Neural progenitor cell (in vitro differentiated cells): Measurements from ENCODE around the gene IL12A. TPM values are rescaled to one million over a fixed set of nuclear protein-coding genes. Genes with fewer than 3 reads are reported as not detected.

Experiments used
- DNase-seq: peaks from one replicate; pipeline ENCODE4 v3.0.0-alpha.2; 2016; ENCODE audit warnings: low spot score
- H2AFZ ChIP-seq: fragments of 200-600 bp; sonication (generic); replicated peaks from 2 replicates; pipeline ENCODE4 v1.6.1; 2016; ENCODE audit warnings: antibody characterized with exemption
- H3F3A ChIP-seq: fragments of 200-600 bp; sonication (generic); 2 replicates; pipeline ENCODE4 v1.6.1; 2016; ENCODE audit warnings: antibody characterized with exemption, low read depth
- H3K27ac ChIP-seq: fragments of 200-600 bp; sonication (generic); 2 replicates; pipeline ENCODE4 v1.5.1; 2016; ENCODE audit warnings: mild to moderate bottlenecking
- H3K27me3 ChIP-seq: fragments of 200-600 bp; sonication (generic); 2 replicates; pipeline ENCODE4 v1.6.1; 2016; ENCODE audit warnings: mild to moderate bottlenecking, moderate library complexity
- H3K36me3 ChIP-seq: fragments of 200-600 bp; sonication (generic); 2 replicates; pipeline ENCODE4 v1.5.1; 2016
- H3K4me1 ChIP-seq: fragments of 200-600 bp; sonication (generic); 2 replicates; pipeline ENCODE4 v1.6.1; 2016; ENCODE audit warnings: mixed run types
- H3K4me2 ChIP-seq: fragments of 200-600 bp; sonication (generic); 2 replicates; pipeline ENCODE4 v1.6.1; 2016
- H3K4me3 ChIP-seq: fragments of 200-600 bp; sonication (generic); 2 replicates; pipeline ENCODE4 v1.5.1; 2016
- H3K79me2 ChIP-seq: fragments of 200-600 bp; sonication (generic); 2 replicates; pipeline ENCODE4 v1.6.1; 2016; ENCODE audit warnings: low read depth
- H3K9ac ChIP-seq: fragments of 200-600 bp; sonication (generic); 2 replicates; pipeline ENCODE4 v1.6.1; 2016
- H3K9me3 ChIP-seq: fragments of 200-600 bp; sonication (generic); 2 replicates; pipeline ENCODE4 v1.5.1; 2016; ENCODE audit warnings: low read depth
- H4K20me1 ChIP-seq: fragments of 200-600 bp; sonication (generic); 2 replicates; pipeline ENCODE4 v1.6.1; 2016; ENCODE audit warnings: low read depth
- H3K27ac Mint-ChIP-seq: 3 replicates; pipeline ENCODE4 v1.8.0; 2021; ENCODE audit warnings: mixed read lengths
- H3K27me3 Mint-ChIP-seq: 2 replicates; pipeline ENCODE4 v1.8.0; 2022; ENCODE audit warnings: low read depth, mild to moderate bottlenecking, inconsistent platforms, moderate library complexity, mixed read lengths; ENCODE audit not compliant: insufficient read depth
- H3K36me3 Mint-ChIP-seq: 3 replicates; pipeline ENCODE4 v1.8.0; 2021; ENCODE audit warnings: mixed read lengths
- H3K4me1 Mint-ChIP-seq: 3 replicates; pipeline ENCODE4 v1.8.0; 2021; ENCODE audit warnings: mixed read lengths
- H3K4me3 Mint-ChIP-seq: 3 replicates; pipeline ENCODE4 v1.8.0; 2021; ENCODE audit warnings: mild to moderate bottlenecking, moderate library complexity, mixed read lengths
- H3K9me3 Mint-ChIP-seq: 3 replicates; pipeline ENCODE4 v1.8.0; 2020; ENCODE audit warnings: mixed read lengths
- CTCF ChIP-seq: fragments of 200-600 bp; sonication (generic); IDR thresholded peaks from 2 replicates; pipeline ENCODE4 v1.5.1; 2017; ENCODE audit warnings: antibody characterized with exemption, mild to moderate bottlenecking
- EZH2 ChIP-seq: fragments of 200-600 bp; sonication (generic); IDR thresholded peaks from 2 replicates; pipeline ENCODE4 v1.6.1; 2017; ENCODE audit warnings: antibody characterized with exemption, mild to moderate bottlenecking, moderate library complexity
- EZH2phosphoT487 ChIP-seq: fragments of 200-600 bp; sonication (generic); IDR thresholded peaks from 2 replicates; pipeline ENCODE4 v1.6.1; 2017; ENCODE audit warnings: antibody characterized with exemption
- total RNA-seq: library from RNA; depleted of rRNA; stranded (reverse); fragments of >200 nt; gene quantifications from 2 replicates; pipeline ENCODE4 v1.2.3, GENCODE V29; 2015; ENCODE audit warnings: low replicate concordance

The IL12A gene
- total RNA-seq, 1 donor from 2014 or later: 0.79 TPM

DNA sequence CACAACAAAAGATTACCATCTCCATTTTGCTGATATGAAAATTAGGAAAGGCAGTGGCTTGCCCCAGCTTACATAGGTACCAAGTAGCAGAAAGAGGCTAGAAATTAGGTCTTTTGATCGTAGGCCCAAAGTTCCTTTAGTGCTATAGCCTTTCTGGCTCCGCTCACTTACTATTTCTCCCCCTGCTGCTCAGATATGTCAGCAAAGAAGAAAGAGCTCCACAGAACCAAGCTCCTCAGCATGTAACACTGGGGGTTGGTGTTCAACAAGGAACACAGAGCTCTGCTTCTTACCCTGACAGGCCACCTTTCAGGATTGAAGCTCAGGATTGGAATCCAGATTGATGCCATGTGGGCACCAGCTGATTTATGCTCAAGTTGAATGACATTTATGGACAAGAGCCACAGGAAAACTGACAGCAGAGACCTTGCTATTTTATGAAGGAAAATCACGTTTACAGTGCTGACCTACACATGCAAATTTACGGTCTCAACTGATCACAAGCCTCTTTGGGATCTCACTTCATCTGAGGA lies 6.1 kb upstream of the IL12A start:
- Histone ChIP-seq H3K27me3 (no peaks in the 10 kb centered on the region), H3K27ac (no peak overlapping the region), H3K4me3 (no peak overlapping the region), H3K79me2 (no peaks in the 10 kb centered on the region), H3K9ac (no peak overlapping the region), H3K4me1 (no peaks in the 10 kb centered on the region), H3K9me3 (no peaks in the 10 kb centered on the region), H2AFZ (no peak overlapping the region), H4K20me1 (no peaks in the 10 kb centered on the region), H3K4me2 (no peak overlapping the region), H3F3A (no peaks in the 10 kb centered on the region), H3K36me3 (peaks cover 3% of the 10 kb centered on the region)
- DNase-seq: no peak
- Mint-ChIP-seq H3K4me3 (no peak overlapping the region), H3K27ac (no peak overlapping the region), H3K4me1 (no peaks in the 10 kb centered on the region), H3K27me3 (no peaks in the 10 kb centered on the region), H3K36me3 (no peaks in the 10 kb centered on the region), H3K9me3 (no peaks in the 10 kb centered on the region)
- TF ChIP-seq CTCF: peak; percentile 25
- no peak for TF ChIP-seq EZH2phosphoT487
- no peak for TF ChIP-seq EZH2

DNA sequence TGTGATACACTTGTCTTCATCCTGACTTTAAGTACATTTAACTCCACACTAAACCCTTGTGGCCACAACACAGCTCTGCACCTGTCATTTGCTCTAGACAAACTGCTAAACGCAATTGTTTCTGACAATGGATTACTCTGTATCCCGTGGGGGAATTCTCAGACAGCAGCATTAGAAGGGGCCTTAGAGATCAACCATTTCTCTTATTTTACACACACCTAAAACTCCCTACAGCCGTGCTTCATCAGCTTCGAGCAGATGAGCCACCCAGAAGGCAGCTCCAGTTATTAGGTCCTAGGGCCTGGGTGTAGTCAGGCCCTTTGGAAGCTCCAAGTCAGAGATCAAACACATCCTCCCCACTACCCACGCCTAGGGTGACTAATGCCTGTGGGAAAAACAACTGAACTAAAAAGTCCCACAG lies 1.3 kb upstream of the IL12A start:
- Histone ChIP-seq H4K20me1 (no peaks in the 10 kb centered on the region), H3K36me3 (no peaks in the 10 kb centered on the region), H3K9ac (no peak overlapping the region), H3K4me1 (peaks cover 4% of the 10 kb centered on the region), H3K4me3 (no peak overlapping the region), H3F3A (no peaks in the 10 kb centered on the region), H3K79me2 (no peaks in the 10 kb centered on the region), H2AFZ (no peak overlapping the region), H3K27me3 (peaks cover 22% of the 10 kb centered on the region), H3K27ac (no peak overlapping the region), H3K9me3 (no peaks in the 10 kb centered on the region), H3K4me2 (no peak overlapping the region)
- Mint-ChIP-seq H3K27ac (no peak overlapping the region), H3K9me3 (peaks cover 8% of the 10 kb centered on the region), H3K36me3 (no peaks in the 10 kb centered on the region), H3K4me3 (no peak overlapping the region), H3K4me1 (peaks cover 3% of the 10 kb centered on the region), H3K27me3 (peaks cover 7% of the 10 kb centered on the region)
- DNase-seq: peak; percentile 48
- TF ChIP-seq CTCF (peak; percentile 33), EZH2phosphoT487 (no peak), EZH2 (no peak)

GRCh38 chr3:159989973-159990846 lies 1.6 kb downstream of the IL12A start:
- Histone ChIP-seq H3K9ac (no peak overlapping the region), H2AFZ (no peak overlapping the region), H3K4me3 (no peak overlapping the region), H3K27ac (no peak overlapping the region), H3K27me3 (peaks cover 22% of the 10 kb centered on the region), H4K20me1 (no peaks in the 10 kb centered on the region), H3K36me3 (no peaks in the 10 kb centered on the region), H3K4me1 (peaks cover 4% of the 10 kb centered on the region), H3K79me2 (no peaks in the 10 kb centered on the region), H3K9me3 (no peaks in the 10 kb centered on the region), H3F3A (no peaks in the 10 kb centered on the region), H3K4me2 (no peak overlapping the region)
- peak overlapping the region; percentile 66 for H3K4me3 Mint-ChIP-seq
- TF ChIP-seq EZH2 (no peak), EZH2phosphoT487 (no peak)
- peaks cover 3% of the 10 kb centered on the region for H3K4me1 Mint-ChIP-seq
- H3K27me3 Mint-ChIP-seq: peaks cover 7% of the 10 kb centered on the region
- no peak for DNase-seq
- H3K9me3 Mint-ChIP-seq: peaks cover 8% of the 10 kb centered on the region
- H3K36me3 Mint-ChIP-seq: no peaks in the 10 kb centered on the region
- no peak overlapping the region for H3K27ac Mint-ChIP-seq

DNA sequence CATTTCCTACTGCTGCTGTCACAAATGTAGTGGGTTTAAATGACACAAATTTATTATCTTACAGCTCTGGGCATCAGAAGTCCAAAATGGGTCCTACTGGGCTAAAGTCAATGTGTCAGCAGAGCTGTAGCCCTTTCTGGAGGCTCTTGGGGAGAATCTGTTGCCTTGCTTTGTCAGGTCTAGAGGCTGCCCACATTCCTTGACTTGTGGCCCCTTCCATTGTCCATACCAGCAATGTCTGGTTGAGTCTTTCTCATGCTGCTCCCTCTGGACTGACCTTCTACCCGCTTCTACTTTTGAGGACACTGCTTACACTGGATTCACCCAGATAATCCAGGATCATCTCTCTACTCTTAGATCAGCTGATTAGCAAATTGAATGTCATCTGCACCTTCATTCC lies 3.0 kb downstream of the IL12A start:
- Histone ChIP-seq H3K9me3 (no peaks in the 10 kb centered on the region), H3F3A (no peaks in the 10 kb centered on the region), H3K9ac (no peak overlapping the region), H2AFZ (no peak overlapping the region), H3K79me2 (no peaks in the 10 kb centered on the region), H3K4me1 (peaks cover 4% of the 10 kb centered on the region), H3K27me3 (peaks cover 22% of the 10 kb centered on the region), H3K4me2 (no peak overlapping the region), H3K4me3 (no peak overlapping the region), H4K20me1 (no peaks in the 10 kb centered on the region), H3K27ac (no peak overlapping the region), H3K36me3 (no peaks in the 10 kb centered on the region)
- TF ChIP-seq EZH2 (no peak), CTCF (no peak), EZH2phosphoT487 (no peak)
- DNase-seq: no peak
- Mint-ChIP-seq H3K9me3 (peaks cover 8% of the 10 kb centered on the region), H3K36me3 (no peaks in the 10 kb centered on the region), H3K27me3 (peaks cover 7% of the 10 kb centered on the region), H3K4me3 (no peak overlapping the region), H3K27ac (no peak overlapping the region), H3K4me1 (peaks cover 3% of the 10 kb centered on the region)
